CD4-positive, alpha-beta T cell treated with Interleukin-2 at 100 ng/mL for 4 hours (primary cell): ENCODE data around the gene ASB14.
"Not testable (repeated sequence)": the region's sequence is repeated elsewhere in the genome, so short reads cannot be mapped to it uniquely, and the experiment has no call there.

ENCODE experiments used
- DNase-seq: peaks from one replicate; pipeline ENCODE4 v3.0.0-alpha.2; 2020; ENCODE audit warnings: low spot score

ASB14 gene

DNA sequence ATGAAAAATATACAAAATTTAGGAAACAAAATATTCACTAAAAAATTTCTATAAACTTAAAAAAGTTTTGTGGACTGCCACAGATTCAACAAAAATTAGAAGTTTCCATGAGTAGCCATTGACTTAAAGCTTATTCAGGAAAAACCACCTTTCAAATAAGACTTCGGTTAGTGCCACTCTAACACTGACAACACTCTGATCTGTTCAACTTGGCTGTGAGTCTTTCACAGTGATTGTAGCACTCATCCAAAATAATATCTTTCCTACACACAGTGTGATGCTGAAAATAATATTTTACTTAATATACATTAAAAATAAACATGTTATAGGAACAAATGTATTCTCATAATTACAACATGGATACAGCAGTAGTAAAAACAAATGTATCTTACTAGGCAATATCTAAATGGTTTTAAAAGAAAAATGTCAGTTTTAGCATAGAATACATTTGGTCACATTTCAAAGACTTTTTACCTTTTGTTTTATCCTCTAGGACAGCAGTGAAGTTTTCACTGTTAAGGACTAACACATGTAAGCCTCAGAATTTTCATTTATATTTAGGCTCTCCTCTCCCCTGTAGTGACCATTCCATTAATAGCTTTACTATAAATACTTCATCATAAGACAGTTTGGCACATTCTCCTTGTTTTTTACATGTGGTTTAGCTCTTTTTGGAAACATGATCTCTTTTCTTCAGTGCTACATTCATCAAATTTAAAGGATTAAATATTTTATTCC lies at the start of gene ASB14:
Gene ASB14 (minus strand): TSS at position 527 of the 738 bp plus-strand sequence. CDS start 652 bp downstream, outside the sequence.
- DNase-seq = no peak

DNA sequence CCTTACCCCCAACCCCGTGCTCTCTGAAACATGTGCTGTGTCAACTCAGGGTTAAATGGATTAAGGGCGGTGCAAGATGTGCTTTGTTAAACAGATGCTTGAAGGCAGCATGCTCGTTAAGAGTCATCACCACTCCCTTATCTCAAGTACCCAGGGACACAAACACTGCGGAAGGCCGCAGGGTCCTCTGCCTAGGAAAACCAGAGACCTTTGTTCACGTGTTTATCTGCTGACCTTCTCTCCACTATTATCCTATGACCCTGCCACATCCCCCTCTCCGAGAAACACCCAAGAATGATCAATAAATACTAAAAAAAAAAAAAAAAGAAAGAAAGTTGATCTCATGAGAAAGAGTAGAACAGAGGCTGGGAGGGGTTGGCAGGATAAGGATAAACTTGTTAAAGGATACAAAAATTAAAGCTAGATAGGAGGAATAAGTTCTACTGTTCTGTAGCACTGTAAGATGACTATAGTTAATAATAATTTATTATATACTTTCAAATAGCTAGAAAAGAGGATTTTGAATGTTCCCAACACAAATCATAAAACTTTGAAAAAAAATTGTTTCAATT lies 46.7 kb upstream of the ASB14 start:
- not testable (repeated sequence) for DNase-seq

DNA sequence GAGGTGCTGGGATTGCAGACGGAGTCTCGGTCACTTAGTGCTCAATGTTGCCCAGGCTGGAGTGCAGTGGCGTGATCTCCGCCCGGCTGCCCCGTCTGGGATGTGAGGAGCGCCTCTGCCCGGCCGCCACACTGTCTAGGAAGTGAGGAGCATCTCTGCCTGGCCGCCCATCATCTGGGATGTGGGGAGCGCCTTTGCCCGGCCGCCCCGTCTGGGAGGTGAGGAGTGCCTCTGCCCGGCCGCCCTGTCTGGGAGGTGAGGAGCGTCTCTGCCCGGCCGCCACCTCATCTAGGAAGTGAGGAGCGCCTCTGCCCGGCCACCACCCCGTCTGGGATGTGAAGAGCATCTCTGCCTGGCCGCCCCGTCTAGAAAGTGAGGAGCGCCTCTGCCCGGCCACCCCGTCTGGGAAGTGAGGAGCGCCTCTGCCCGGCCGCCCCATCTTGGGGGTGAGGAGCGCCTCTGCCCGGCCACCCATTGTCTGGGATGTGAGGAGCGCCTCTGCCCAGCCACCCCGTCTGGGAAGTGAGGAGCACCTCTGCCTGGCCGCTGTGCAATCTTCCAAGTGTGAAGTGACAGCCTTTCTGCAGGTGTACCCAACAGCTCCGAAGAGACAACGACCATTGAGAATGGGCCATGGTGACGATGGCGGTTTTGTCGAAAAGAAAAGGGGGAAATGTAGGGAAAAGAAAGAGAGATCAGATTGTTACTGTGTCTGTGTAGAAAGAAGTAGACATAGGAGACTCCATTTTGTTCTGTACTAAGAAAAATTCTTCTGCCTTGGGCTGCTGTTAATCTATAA lies 46.0 kb upstream of the ASB14 start:
- DNase-seq = not testable (repeated sequence)

DNA sequence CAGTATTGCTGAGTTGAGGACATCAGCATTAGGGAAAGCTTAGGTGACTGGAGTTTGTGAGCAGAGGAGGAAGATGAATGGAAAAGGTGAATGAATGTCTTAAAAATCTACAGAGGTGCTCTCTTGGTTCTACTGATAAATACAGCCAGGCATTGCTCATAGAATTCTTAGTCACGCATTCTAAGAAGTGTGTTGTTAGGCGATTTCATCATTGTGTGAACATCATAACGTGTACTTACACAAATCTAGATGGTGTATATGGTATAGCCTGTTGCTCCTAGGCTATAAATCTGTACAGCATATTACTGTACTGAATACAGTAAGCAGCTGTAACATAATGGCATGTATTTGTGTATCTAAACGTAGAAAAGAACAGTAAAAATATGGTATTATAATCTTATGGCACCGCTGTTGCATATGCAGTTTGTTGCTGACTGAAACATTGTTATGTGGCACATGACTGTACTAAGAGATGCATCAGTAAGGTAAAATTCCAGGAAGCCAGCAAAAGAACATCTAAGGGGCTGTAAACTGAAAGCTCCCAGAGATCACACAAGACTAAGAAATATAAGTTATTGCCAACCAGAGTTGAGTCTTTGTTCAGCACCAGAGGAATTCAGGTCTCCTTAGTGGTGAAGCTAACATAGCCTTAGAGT lies 42.9 kb upstream of the ASB14 start:
- DNase-seq = no peak

DNA sequence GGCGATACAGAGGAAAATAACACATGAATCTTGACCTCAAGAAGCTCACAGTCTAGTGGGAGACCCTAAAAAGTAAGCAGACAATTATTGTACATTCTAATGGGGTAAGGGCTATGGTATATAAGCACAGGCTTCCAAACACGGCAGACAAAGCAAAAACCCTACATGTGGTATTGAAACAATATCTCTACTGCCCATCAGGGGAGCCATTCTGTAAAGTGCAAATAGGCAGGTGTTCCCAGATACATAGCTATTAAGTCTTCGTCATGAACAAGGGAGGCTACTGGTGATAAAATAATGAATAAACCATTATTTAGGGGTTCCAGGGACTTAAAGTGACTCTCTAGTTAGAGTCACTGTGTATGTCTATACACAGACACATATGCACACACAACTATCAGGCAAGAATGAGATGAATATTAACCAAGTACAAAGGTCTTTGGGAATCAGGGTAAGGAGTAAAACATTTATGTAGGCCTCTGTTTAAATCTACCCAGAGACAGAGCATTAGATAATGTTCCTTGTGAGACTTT lies 38.7 kb upstream of the ASB14 start:
- no peak for DNase-seq

DNA sequence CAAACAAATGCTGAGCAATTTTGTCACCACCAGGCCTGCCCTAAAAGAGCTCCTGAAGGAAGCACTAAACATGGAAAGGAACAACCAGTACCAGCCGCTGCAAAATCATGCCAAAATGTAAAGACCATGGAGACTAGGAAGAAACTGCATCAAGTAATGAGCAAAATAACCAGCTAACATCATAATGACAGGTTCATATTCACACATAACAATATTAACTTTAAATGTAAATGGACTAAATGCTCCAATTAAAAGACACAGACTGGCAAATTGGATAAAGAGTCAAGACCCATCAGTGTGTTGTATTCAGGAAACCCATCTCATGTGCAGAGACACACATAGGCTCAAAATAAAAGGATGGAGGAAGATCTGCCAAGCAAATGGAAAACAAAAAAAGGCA lies 34.0 kb upstream of the ASB14 start:
- DNase-seq = not testable (repeated sequence)

DNA sequence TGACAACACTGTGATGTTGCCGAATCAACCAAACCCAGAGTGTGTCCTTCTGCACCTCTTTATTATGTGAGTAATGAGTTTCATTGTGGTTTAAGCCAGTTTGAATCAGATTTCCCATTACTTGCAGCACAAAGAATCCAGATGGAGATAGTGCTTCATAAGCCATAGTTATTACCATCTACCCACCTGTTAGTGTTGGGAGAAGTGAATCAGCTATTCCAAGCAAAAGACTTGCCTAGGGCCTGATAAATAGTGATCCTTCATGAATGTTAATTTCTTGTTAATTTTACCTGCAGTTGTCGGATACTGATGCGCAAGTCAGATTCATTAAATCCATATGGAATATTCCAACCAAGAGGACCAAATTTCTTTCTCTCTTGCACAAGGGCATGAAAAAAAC lies 21.7 kb upstream of the ASB14 start:
- no peak for DNase-seq

DNA sequence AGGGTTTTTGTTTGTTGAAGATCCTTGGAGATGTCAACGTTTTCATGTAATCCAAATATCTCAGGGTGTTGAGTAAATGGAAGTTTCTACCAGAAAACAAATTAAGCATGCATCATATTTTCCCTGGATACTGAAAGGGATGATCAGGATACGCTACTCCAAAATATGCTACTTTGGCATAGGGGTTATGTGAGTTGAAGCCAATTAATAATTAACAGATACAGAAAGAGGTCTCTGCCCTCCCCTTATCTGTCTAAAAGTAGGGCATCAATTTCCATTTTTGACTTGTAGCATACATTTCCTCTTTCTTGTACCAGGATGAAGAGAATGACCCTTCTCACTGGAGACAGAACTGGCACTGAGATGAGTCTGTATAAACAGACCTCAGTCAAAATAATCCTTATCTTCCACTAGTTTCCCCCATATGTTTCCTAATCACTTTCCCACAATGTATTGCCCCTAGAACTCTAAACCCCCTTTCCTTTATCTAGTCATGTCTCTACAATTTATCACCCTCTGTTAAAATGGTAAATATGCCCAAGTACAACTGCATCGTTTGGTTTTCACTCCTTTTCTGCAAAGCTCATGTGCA lies 17.4 kb upstream of the ASB14 start:
- no peak for DNase-seq

DNA sequence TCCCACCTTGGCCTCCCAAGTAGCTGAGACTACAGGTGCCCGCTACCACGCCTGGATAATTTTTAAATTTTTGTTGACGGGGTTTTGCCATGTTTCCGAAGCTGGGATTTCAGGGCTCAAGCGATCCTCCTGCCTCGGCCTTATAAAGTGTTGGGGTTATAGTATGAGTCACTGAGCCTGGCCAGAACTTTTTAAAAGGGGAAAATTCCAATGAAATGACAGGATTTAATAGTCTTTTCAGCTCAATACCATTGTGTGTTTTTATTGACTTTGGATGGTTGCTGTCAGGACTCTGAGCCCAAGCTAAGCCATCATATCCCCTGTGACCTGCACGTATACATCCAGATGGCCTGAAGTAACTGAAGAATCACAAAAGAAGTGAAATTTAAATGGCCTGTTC lies 11.0 kb upstream of the ASB14 start:
- not testable (repeated sequence) for DNase-seq

DNA sequence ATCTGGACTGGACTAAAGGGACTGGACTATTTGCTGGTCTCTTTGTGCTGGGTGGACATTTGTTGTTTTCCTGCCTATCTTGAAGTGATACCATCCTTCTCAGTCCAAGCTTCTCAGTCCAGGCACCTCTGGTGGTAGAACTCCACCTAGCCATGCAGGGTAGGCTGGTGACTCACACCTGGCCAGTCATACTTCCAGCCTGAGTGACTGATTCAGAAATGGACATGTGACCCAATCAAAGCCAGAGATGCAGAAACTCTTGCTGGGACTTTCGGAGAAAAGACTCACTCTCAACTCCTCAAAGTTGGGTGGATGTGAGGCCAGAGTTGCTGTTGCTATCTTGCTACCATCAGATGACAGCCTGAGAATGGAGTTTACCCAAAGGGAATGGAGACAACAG lies 5.6 kb upstream of the ASB14 start:
- DNase-seq = no peak

DNA sequence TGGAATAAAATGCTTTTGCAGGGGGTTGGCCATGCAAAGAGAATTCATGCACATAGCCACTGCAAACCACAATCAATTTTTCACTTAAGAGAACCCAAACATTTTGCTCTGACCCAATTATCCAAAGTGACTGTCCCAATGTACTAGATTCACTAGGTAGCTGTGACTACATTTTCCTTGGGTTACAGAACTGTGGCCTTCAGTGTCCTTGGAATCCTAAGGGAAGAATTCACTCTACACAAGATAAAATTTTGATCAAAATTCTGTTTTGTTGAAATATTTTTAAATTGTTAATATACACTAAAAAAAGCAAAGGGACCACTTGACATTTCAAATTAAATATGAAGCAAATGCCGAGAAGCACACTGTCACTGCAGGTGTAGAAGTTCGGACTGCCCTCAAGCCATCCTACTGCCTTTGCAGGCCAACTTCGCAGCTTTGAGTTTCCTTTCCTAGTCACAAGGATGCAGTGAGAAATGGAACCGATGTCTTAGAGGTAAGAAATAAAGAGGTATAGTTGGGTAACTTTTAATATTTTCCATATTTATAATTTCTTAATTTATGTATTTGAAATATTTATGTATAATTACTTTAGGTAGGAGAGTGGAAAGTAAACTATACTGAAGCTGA lies 527 bp upstream of the ASB14 start:
- no peak for DNase-seq

DNA sequence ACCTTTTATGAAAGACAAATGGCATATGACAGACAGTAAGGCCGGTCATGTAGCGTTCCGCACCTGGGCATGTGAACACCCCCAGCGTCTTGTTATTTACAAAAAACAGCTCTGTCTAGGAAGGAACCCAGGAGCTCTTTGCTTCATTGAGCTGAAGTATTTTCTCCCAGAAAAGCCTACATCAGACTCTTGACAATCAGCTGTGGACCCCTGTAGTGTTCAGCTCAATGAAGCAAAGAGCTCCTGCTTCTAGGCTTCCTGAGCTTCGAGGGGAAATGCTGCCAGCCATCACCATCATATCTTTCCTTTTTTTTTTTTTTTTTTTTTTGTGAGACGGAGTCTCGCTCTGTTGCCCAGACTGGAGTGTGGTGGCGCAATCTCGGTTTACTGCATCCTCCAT lies 4.1 kb downstream of the ASB14 start:
- DNase-seq = no peak

DNA sequence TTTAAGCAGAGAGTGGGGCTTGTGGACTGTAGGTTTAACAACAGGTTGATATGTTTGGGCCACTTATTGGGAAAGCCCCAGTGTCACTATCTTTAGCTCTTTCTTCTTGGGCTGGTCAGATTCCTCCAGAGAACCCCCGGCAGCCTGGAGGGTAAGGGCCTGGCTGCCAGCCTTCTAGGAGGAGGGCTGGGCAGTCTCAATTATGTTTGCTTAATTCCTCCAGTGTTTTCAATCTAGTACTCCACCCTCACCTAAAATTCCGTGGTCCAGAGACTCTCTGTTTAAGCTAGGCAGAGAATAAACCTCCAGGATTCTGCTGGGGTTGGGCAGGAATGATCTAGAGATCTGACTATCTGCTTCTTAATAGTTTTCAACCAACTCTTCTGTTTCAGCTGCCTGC lies 5.3 kb downstream of the ASB14 start:
- DNase-seq = no peak

DNA sequence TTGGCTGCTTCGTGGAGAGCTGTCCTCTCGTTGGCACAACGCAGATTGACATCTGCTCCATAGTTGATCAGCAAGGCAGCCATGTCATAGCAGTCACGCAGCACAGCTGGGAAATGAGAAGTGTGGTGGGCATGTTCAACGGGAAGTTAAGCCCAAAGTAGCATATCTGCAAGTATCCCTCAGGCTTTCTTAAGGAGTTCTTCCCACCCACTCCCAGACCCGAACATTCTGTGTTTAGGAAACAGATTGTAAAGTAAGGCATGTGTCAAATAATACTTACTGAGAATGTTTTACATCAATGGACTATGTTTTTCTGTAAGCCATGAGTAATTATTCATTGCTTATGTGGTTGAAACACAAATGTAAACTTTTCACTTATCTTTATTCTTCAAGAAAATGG lies 9.2 kb downstream of the ASB14 start:
- DNase-seq = no peak

DNA sequence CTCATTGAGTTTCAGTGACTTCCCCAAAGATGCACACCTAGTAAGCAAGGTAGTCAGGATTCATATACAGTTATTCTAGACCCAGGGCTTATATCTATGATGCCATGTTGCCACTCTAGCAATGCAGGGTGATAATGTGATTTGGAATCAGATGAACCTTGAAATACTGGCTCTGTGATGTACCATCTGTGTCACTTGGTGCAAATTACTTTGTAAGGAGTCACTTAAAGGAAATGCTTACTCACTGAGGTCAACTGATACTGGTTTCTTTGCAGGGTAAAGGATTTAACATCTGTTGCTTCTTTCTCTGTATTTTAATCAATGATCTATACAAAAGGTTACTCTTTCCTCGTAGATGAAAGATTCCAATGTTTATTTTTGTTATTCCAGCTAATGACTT lies 10.8 kb downstream of the ASB14 start:
- no peak for DNase-seq

DNA sequence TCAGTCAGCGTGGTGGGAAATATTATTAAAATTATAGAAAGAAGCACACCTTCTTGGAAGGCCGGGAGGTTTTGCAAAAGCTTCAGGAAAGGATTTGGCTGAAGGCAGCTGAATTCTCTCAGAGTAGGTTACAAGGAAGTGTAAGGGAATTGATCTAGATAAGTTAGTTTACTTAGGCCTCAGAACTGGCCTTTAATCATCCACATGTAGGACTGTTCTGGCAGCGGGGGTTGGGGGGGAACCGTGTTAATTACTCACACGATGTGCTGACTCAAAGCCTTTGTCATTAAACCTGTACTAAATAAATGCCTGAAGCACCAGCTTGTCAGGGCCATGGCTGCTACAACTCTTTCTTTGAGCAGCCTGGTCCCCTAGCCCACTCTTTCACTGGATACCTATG lies 12.8 kb downstream of the ASB14 start:
- DNase-seq = no peak

DNA sequence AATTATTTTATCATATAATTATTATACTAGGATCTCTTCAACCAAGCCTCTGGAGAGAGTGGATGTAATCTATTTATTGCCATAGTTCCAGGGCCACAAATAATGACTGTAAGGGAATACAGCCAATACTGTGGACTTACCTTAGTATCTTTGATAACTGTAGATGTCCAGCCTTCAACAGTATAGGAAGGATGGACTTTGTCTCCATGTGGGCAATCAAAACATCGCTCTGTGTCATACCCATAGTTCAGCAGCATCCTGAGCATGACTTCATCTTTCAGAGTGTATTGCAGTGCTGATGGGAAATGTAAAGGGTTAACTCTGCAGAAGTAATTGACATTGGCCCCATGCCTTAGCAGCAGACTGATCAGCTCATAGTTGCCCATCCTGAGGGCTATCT lies 14.2 kb downstream of the ASB14 start:
- no peak for DNase-seq

DNA sequence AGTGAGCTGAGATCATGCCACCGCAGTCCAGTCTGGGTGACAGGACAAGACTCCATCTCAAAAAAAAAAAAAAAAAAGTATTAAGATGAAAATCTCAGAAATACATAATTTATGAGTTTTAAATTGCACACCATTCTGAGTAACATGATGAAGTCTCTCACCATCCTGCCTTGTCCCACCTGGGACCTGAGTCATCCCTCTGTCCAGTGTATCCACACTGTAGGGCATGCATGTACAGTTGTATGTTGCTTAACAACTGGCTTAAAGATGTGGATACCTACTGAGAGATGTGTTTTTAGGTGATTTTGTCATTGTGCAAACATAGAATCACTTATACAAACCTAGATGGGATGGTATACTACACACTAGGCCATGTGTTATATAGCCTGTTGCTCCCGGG lies 17.1 kb downstream of the ASB14 start:
- no peak for DNase-seq

DNA sequence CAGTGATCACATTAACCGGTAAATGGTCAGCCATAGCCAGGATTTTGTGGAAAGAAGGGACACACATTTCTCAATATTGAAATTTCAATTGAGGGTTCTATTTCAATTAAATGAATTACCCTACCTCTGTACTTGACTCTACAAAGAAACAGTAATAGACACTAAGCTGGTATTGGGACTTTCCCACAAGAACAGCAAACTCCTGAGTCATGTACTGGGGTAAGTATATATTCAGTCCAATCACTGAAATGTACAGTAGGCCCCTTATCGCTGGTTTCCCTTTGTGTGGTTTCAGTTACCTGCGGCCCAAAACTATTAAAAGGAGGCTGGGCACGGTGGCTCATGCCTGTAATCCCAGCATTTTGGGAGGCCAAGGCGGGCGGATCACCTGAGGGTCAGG lies 17.6 kb downstream of the ASB14 start:
- no peak for DNase-seq

DNA sequence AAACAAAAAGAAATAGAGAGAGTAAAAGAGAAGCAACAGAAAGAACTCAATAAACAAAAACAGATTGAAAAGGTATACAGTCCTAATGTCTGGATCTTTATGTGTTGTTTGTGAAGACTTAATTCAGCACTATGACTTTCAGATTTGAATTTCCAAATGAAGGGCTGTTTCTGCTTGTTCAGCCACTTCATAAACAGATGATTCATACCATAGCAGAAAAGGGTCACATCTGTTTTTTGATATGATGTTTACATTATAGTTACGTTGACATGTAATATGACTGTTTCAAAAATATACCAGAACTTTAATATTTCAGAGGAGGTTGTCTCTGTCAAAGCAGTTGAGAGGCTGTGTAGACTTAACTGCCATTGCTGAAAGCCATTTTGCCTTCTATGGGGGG lies 24.1 kb downstream of the ASB14 start:
- DNase-seq = no peak

DNA sequence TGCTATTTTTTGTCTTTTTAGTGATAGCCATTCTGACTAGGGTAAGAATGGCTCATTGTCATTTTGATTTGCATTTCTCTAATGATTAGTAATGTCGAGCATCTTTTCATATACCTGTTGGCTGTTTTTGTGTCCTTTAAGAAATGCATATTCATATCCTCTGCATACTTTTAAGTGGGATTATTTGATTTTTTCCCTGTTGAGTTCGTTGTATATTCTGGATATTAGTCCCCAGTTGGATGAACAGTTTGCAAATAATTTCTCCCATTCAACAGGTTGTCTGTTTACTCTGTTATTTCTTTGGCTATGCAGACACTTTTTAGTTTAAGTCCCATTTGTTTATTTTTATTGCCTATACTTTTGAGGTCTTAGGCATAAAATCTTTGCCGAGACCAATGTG lies 30.6 kb downstream of the ASB14 start:
- no peak for DNase-seq

DNA sequence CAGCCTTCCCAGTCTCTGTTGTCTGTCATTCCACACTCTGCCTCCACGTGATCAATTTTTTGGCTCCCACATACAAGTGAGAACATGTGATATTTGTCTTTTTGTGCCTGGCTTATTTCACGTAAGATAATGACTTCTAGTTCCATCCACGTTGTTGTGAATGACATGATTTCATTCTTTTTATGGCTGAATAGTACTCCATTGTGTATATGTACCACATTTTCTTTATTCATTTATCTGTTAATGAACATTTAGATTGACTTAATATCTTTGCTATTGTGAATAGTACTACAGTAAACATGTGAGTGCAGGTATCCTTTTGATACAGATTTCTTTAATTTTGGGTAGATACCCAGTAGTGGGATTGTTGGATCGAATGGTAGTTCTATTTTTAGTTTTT lies 31.4 kb downstream of the ASB14 start:
- no peak for DNase-seq
